Nephron (organoid): ENCODE measurements around the gene DHRS3.

Experiments
- H3K27ac Mint-ChIP-seq, 3 experiments: 2 replicates each; pipeline ENCODE4 v1.8.0; 2020; ENCODE audit warnings: mixed read lengths in 3 of 3, mild to moderate bottlenecking in 2 of 3, moderate library complexity in 1 of 3
- H3K27me3 Mint-ChIP-seq: 2 replicates; pipeline ENCODE4 v1.8.0; 2021; ENCODE audit warnings: low read depth, mild to moderate bottlenecking, moderate library complexity, mixed read lengths
- H3K36me3 Mint-ChIP-seq: 2 replicates; pipeline ENCODE4 v1.8.0; 2020; ENCODE audit warnings: low read depth, mixed read lengths
- H3K4me1 Mint-ChIP-seq: 2 replicates; pipeline ENCODE4 v1.8.0; 2020; ENCODE audit warnings: mixed read lengths
- H3K4me3 Mint-ChIP-seq, 3 experiments: 2 replicates each; pipeline ENCODE4 v1.8.0; 2020; ENCODE audit warnings: mild to moderate bottlenecking in 3 of 3, mixed read lengths in 3 of 3, moderate library complexity in 2 of 3
- H3K9me3 Mint-ChIP-seq: 2 replicates; pipeline ENCODE4 v1.8.0; 2020; ENCODE audit warnings: mixed read lengths
- TF ChIP-seq, protein P1 (sequence below), 3 experiments: fragments of 200-600 bp; sonication (generic); IDR thresholded peaks; one replicate each; pipeline ENCODE4 v1.5.0; 2021; ENCODE audit warnings: antibody characterized with exemption in 3 of 3; ENCODE audit not compliant: unreplicated experiment in 3 of 3

DHRS3 gene

DNA sequence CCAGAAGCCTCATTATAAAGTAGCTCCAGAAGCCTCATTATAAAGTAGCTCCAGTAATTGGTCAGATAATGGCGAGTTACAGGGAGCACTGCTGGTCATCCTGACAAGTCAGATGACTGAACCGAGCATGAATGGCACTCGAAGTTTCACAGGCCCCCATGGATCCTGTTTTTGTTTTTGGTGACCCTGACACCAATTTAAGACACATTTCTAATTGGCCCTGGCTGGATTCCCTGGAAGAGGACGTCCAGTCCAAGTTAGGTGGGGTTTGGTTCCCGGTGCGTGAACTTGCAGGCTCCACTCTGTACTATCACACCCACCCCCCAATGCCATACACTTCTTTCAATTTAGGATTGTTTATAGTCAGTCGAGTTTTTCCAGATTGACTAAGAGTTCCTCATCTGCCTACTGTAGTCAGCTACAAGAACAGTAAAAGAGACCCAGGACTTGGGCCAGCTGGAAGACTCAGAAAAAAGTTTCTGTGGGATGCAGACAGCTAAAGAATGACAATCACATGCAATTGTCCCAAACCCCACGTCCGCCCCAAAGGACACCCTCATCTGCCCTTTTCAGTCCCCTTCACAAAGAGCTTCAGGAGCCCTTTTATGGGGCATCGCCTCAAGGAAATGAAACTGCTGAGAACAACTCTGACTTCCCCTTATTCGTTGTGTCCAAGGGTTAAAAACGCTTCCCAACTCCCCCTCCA, 2.7 kb downstream of the DHRS3 start:
- H3K27me3 Mint-ChIP-seq, result no peaks in the 10 kb centered on the region
- H3K9me3 Mint-ChIP-seq, result no peaks in the 10 kb centered on the region
- H3K4me3 Mint-ChIP-seq, result peak overlapping the region; percentile 98 to 100 (median 99)
- peak overlapping the region; percentile 96 to 99 (median 98) for H3K27ac Mint-ChIP-seq
- TF ChIP-seq, protein P1, sequence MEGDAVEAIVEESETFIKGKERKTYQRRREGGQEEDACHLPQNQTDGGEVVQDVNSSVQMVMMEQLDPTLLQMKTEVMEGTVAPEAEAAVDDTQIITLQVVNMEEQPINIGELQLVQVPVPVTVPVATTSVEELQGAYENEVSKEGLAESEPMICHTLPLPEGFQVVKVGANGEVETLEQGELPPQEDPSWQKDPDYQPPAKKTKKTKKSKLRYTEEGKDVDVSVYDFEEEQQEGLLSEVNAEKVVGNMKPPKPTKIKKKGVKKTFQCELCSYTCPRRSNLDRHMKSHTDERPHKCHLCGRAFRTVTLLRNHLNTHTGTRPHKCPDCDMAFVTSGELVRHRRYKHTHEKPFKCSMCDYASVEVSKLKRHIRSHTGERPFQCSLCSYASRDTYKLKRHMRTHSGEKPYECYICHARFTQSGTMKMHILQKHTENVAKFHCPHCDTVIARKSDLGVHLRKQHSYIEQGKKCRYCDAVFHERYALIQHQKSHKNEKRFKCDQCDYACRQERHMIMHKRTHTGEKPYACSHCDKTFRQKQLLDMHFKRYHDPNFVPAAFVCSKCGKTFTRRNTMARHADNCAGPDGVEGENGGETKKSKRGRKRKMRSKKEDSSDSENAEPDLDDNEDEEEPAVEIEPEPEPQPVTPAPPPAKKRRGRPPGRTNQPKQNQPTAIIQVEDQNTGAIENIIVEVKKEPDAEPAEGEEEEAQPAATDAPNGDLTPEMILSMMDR (IDR thresholded peaks at IDR 0.05; ENCODE audit: unreplicated experiment in 3 of 3), result no peak
- H3K4me1 Mint-ChIP-seq, result peaks cover 67% of the 10 kb centered on the region
- H3K36me3 Mint-ChIP-seq, result peaks cover 44% of the 10 kb centered on the region

DNA sequence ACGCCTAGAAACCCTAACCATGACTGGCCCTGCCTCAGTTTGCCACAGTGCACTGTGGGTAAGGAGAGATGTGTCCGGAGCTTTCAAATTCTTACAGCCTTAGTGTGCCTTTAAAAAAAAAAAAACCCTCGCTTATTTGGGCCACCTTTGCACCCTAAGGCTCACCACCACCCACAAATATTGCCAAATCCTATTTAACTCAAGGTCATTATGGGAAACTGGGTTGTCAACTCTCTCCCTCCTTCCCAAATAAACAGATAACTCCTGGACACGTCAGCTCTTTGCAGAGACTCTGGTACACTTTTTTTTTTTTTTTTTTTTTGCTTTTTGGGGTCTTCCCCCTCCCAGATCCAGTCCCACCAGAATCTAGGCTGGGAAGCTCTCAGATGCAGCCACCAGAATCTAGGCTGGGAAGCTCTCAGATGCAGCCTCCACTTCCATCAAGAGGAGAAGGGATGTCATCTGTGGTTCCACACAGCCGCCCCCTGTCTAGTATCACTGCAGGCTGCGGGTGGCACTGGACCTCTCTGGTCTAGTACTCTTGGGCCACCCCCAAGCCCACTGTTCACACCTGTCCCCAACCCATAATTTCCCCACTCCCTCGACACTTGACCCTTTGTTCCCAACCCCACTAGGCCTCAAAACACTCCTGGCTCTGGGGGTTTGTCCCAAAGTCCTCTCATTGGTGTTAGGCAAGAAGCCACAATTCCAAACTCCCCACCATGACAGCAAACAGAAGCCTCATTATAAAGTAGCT, 3.4 kb downstream of the DHRS3 start:
- Mint-ChIP-seq H3K27me3 (no peaks in the 10 kb centered on the region), H3K4me1 (peaks cover 60% of the 10 kb centered on the region), H3K9me3 (no peaks in the 10 kb centered on the region), H3K36me3 (peaks cover 49% of the 10 kb centered on the region), H3K27ac (peak overlapping the region; percentile 96 to 99 (median 98)), H3K4me3 (peak overlapping the region; percentile 98 to 100 (median 99))
- TF ChIP-seq, protein P1 (IDR thresholded peaks at IDR 0.05; ENCODE audit: unreplicated experiment in 3 of 3), result no peak

DNA sequence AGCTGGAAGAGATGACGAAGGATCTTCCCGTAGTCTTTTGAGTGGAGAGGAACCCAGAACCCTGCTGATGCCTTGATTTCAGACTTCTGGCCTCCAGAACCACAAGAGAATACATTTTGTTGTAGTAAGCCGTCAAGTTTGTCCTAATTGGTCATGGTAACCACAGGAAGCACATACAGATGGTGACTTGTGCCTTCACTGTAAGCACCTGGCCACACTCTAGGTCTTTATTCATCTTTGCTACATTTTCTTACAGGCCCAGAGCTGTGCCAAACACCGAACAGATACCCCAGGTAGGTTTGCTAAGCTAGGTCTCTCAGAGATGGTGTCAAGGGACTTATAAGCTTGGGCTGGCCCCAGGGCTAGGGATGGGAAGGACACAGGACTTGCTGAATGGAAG, 4.8 kb downstream of the DHRS3 start:
- peak overlapping the region; percentile 98 to 100 (median 99) for H3K4me3 Mint-ChIP-seq
- peaks cover 63% of the 10 kb centered on the region for H3K36me3 Mint-ChIP-seq
- peak overlapping the region in 2 of 3 experiments; percentile 28 to 33 for H3K27ac Mint-ChIP-seq
- TF ChIP-seq, protein P1 (IDR thresholded peaks at IDR 0.05; ENCODE audit: unreplicated experiment in 3 of 3), result no peak
- peaks cover 49% of the 10 kb centered on the region for H3K4me1 Mint-ChIP-seq
- peaks cover under 1% of the 10 kb centered on the region for H3K9me3 Mint-ChIP-seq
- no peaks in the 10 kb centered on the region for H3K27me3 Mint-ChIP-seq

DNA sequence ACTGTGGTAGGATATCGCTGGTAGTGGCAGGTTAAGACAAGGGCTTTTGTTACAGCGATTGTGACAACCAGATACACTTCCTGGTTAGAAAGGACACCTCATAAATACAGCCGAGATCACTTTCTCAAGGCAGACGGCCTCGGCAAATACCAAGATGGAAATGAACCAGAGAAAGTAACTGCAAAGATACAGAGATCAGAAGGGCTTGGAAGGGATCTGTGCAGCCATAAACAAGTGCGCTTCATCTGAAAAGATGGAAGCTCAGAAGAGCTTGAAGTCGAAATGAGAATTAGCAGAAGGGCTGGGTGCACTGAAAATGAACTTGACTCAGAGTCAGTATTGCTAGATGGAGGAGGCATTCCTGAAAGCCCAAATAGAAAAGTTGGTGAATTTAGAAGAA, 7.1 kb downstream of the DHRS3 start:
- H3K9me3 Mint-ChIP-seq, result peaks cover 7% of the 10 kb centered on the region
- H3K27ac Mint-ChIP-seq, result peak overlapping the region in 1 of 3 experiments; percentile 42
- TF ChIP-seq, protein P1 (IDR thresholded peaks at IDR 0.05; ENCODE audit: unreplicated experiment in 3 of 3), result no peak
- peaks cover 86% of the 10 kb centered on the region for H3K36me3 Mint-ChIP-seq
- H3K4me3 Mint-ChIP-seq, result peak overlapping the region in 2 of 3 experiments; percentile 16 to 24
- H3K27me3 Mint-ChIP-seq, result no peaks in the 10 kb centered on the region
- peaks cover 45% of the 10 kb centered on the region for H3K4me1 Mint-ChIP-seq

DNA sequence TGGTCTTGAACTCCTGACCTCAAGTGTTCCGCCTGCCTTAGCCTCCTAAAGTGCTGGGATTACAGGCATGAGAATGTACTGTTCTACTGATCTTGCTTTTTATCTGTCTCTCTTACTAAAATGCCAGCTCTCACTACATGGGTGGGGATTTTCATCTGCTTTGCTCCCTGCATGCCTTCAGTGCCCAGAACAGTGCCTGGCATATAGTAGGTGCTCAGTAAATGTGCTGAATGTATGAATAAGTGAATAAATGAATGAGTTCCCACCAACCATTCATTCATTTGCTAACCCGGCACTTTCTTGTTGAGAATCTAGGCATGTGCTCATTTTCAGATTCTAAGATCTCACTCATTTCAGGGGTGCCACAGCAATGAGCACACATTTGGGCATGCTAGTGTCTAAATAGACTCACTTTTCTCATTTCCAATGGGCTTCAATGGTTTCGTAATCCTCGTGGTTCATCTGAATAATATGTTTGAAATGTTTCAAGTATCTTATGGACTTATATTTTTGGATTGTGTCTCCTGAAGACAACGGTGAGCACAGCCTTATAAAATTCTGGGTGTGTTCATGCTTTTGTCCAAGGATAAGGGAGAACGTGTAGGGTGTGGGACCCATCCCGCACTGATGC, 7.6 kb downstream of the DHRS3 start:
- peak overlapping the region in 2 of 3 experiments; percentile 16 to 24 for H3K4me3 Mint-ChIP-seq
- H3K36me3 Mint-ChIP-seq, result peaks cover 85% of the 10 kb centered on the region
- TF ChIP-seq, protein P1 (IDR thresholded peaks at IDR 0.05; ENCODE audit: unreplicated experiment in 3 of 3), result no peak
- H3K9me3 Mint-ChIP-seq, result peaks cover 7% of the 10 kb centered on the region
- peaks cover 40% of the 10 kb centered on the region for H3K4me1 Mint-ChIP-seq
- H3K27ac Mint-ChIP-seq, result peak overlapping the region in 1 of 3 experiments; percentile 10
- H3K27me3 Mint-ChIP-seq, result no peaks in the 10 kb centered on the region
